Panc1 (cell line): ENCODE data around the gene TM4SF4.

ENCODE experiments used
- POLR2AphosphoS5 ChIP-seq: IDR thresholded peaks from 2 replicates; pipeline ENCODE4 v1.6.1; 2012; ENCODE audit warnings: mild to moderate bottlenecking, low read depth, low read length, moderate library complexity
- SIN3A ChIP-seq: IDR thresholded peaks from 2 replicates; pipeline ENCODE4 v1.6.1; 2012; ENCODE audit warnings: low read depth, mild to moderate bottlenecking, low read length, moderate library complexity, borderline replicate concordance; ENCODE audit not compliant: insufficient read depth
- TF ChIP-seq, protein P1 (sequence below), 2 experiments: IDR thresholded peaks; 2 replicates each; pipeline ENCODE4 v1.6.1; 2011 to 2012; ENCODE audit warnings: low read depth in 2 of 2, control low read depth in 1 of 2, low read length in 1 of 2, mild to moderate bottlenecking in 1 of 2, moderate library complexity in 1 of 2; ENCODE audit not compliant: insufficient read depth in 1 of 2
- TF ChIP-seq, protein P2 (sequence below): fragments of 450-650 bp; IDR thresholded peaks from 2 replicates; pipeline ENCODE4 v1.5.1; 2017; ENCODE audit warnings: mild to moderate bottlenecking

DNA sequence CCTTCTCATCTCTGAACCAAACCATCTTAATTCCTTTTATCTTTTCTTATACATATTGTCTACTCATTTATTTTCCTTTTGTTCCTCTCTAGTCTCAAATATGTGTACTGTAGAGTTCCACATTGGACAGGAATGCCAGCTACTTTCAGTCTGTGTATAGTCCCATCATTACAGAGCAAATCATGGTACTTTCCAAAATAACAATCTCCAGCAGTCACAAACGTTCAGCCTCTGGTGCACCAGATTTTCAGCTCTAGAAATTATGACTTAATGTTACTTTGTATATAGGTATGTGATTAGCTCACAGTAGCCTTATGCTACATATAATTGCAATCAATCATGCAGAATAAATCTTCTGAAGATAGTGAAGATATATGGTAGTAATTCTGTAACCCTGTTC is 32.5 kb upstream of the TM4SF4 start:
- TF ChIP-seq, protein P1, sequence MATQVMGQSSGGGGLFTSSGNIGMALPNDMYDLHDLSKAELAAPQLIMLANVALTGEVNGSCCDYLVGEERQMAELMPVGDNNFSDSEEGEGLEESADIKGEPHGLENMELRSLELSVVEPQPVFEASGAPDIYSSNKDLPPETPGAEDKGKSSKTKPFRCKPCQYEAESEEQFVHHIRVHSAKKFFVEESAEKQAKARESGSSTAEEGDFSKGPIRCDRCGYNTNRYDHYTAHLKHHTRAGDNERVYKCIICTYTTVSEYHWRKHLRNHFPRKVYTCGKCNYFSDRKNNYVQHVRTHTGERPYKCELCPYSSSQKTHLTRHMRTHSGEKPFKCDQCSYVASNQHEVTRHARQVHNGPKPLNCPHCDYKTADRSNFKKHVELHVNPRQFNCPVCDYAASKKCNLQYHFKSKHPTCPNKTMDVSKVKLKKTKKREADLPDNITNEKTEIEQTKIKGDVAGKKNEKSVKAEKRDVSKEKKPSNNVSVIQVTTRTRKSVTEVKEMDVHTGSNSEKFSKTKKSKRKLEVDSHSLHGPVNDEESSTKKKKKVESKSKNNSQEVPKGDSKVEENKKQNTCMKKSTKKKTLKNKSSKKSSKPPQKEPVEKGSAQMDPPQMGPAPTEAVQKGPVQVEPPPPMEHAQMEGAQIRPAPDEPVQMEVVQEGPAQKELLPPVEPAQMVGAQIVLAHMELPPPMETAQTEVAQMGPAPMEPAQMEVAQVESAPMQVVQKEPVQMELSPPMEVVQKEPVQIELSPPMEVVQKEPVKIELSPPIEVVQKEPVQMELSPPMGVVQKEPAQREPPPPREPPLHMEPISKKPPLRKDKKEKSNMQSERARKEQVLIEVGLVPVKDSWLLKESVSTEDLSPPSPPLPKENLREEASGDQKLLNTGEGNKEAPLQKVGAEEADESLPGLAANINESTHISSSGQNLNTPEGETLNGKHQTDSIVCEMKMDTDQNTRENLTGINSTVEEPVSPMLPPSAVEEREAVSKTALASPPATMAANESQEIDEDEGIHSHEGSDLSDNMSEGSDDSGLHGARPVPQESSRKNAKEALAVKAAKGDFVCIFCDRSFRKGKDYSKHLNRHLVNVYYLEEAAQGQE (IDR thresholded peaks at IDR 0.05; ENCODE audit: insufficient read depth in 1 of 2, low read depth in 2 of 2, low read length in 1 of 2): no peak
- TF ChIP-seq SIN3A: no peak
- TF ChIP-seq, protein P2, sequence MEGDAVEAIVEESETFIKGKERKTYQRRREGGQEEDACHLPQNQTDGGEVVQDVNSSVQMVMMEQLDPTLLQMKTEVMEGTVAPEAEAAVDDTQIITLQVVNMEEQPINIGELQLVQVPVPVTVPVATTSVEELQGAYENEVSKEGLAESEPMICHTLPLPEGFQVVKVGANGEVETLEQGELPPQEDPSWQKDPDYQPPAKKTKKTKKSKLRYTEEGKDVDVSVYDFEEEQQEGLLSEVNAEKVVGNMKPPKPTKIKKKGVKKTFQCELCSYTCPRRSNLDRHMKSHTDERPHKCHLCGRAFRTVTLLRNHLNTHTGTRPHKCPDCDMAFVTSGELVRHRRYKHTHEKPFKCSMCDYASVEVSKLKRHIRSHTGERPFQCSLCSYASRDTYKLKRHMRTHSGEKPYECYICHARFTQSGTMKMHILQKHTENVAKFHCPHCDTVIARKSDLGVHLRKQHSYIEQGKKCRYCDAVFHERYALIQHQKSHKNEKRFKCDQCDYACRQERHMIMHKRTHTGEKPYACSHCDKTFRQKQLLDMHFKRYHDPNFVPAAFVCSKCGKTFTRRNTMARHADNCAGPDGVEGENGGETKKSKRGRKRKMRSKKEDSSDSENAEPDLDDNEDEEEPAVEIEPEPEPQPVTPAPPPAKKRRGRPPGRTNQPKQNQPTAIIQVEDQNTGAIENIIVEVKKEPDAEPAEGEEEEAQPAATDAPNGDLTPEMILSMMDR: no peak
- no peak for TF ChIP-seq POLR2AphosphoS5
